Large intestine (tissue), 3 donors: Measurements from ENCODE around the gene PAX5. TPM values are rescaled to one million over a fixed set of nuclear protein-coding genes. Genes with fewer than 3 reads are reported as not detected.
"Not testable (repeated sequence)": the region's sequence is repeated elsewhere in the genome, so short reads cannot be mapped to it uniquely, and the experiment has no call there.

Experiments
- DNase-seq, 2 donors: peaks; one replicate each; pipeline versions ENCODE4 v3.0.0 to v3.0.0-alpha.2; 2013
- H3K27ac ChIP-seq: one replicate; pipeline ENCODE4 v1.5.1; 2013; ENCODE audit warnings: low read length
- H3K27me3 ChIP-seq: 2 replicates; pipeline ENCODE4 v1.6.1; 2013; ENCODE audit warnings: low read length; ENCODE audit not compliant: control insufficient read depth, insufficient read depth
- H3K36me3 ChIP-seq: 2 replicates; pipeline ENCODE4 v1.6.1; 2013; ENCODE audit warnings: low read length; ENCODE audit not compliant: control insufficient read depth, insufficient read depth
- H3K4me1 ChIP-seq: one replicate; pipeline ENCODE4 v1.6.1; 2013; ENCODE audit warnings: low read length; ENCODE audit not compliant: control insufficient read depth, insufficient read depth
- H3K4me3 ChIP-seq: one replicate; pipeline ENCODE4 v1.5.1; 2013; ENCODE audit warnings: low read length
- H3K9me3 ChIP-seq: one replicate; pipeline ENCODE4 v1.6.1; 2013; ENCODE audit warnings: mild to moderate bottlenecking, low read depth, low read length, moderate library complexity; ENCODE audit not compliant: control insufficient read depth
- WGBS: methylation state at CpG from one replicate; pipeline ENCODE4 v1.1.5; 2013; ENCODE audit warnings: low lambda C conversion rate; ENCODE audit not compliant: insufficient coverage; 5-methylcytosine and 5-hydroxymethylcytosine counted together
- polyA plus RNA-seq: library from polyadenylated mRNA; unstranded; fragments of 120-200 nt; gene quantifications from one replicate; pipeline ENCODE4 v1.2.1, GENCODE V29; 2013

Gene PAX5
- polyA plus RNA-seq, 1 donor, result 0.06 TPM

GRCh38 chr9:37060833-37061232 lies 26.8 kb upstream of the PAX5 start:
- Histone ChIP-seq H3K36me3 (no peaks in the 10 kb centered on the region), H3K4me1 (no peaks in the 10 kb centered on the region), H3K27me3 (peaks cover 28% of the 10 kb centered on the region), H3K9me3 (no peaks in the 10 kb centered on the region), H3K27ac (no peak overlapping the region), H3K4me3 (no peak overlapping the region)
- no peak for DNase-seq
- WGBS, result no CpG with 5 or more reads among the region's 4 CpGs

GRCh38 chr9:37056046-37056920 lies 22.2 kb upstream of the PAX5 start:
- no peak overlapping the region for H3K27ac ChIP-seq
- no peak overlapping the region for H3K4me3 ChIP-seq
- H3K36me3 ChIP-seq, result no peaks in the 10 kb centered on the region
- no peaks in the 10 kb centered on the region for H3K9me3 ChIP-seq
- DNase-seq, result no peak
- WGBS, result 86% methylated on average over 1 of the region's 2 CpGs
- H3K27me3 ChIP-seq, result peaks cover 46% of the 10 kb centered on the region
- H3K4me1 ChIP-seq, result no peaks in the 10 kb centered on the region

GRCh38 chr9:37054363-37054720 lies 20.3 kb upstream of the PAX5 start:
- not testable (repeated sequence) for H3K36me3 ChIP-seq, H3K27ac ChIP-seq, H3K9me3 ChIP-seq, DNase-seq, H3K4me1 ChIP-seq, H3K4me3 ChIP-seq
- no CpG with 5 or more reads among the region's 2 CpGs for WGBS
- H3K27me3 ChIP-seq, result peaks cover 54% of the 10 kb centered on the region

- no peak for DNase-seq
- WGBS, result 40% methylated on average over 1 of the region's 5 CpGs
- H3K9me3 ChIP-seq, result no peaks in the 10 kb centered on the region
- no peak overlapping the region for H3K4me3 ChIP-seq
- H3K27me3 ChIP-seq, result peaks cover 58% of the 10 kb centered on the region
- H3K4me1 ChIP-seq, result no peaks in the 10 kb centered on the region
- no peak overlapping the region for H3K27ac ChIP-seq
- H3K36me3 ChIP-seq, result no peaks in the 10 kb centered on the region
Measured at GRCh38 chr9:37053684-37054362, 19.8 kb upstream of the PAX5 start.

- Histone ChIP-seq H3K4me3 (no peak overlapping the region), H3K36me3 (no peaks in the 10 kb centered on the region), H3K27ac (no peak overlapping the region), H3K27me3 (peaks cover 68% of the 10 kb centered on the region), H3K4me1 (no peaks in the 10 kb centered on the region), H3K9me3 (no peaks in the 10 kb centered on the region)
- WGBS, result 100% methylated on average over 1 of the region's 7 CpGs
- DNase-seq, result no peak
Measured at GRCh38 chr9:37046683-37047082, 12.6 kb upstream of the PAX5 start.

- Histone ChIP-seq H3K4me3 (no peak overlapping the region), H3K9me3 (peaks cover 7% of the 10 kb centered on the region), H3K36me3 (no peaks in the 10 kb centered on the region), H3K27ac (no peak overlapping the region), H3K27me3 (peaks cover 90% of the 10 kb centered on the region), H3K4me1 (peaks cover 7% of the 10 kb centered on the region)
- no CpG with 5 or more reads among the region's 3 CpGs for WGBS
- DNase-seq, result no peak
Measured at GRCh38 chr9:37042421-37042820, 8.4 kb upstream of the PAX5 start.

GRCh38 chr9:37040508-37041127 lies 6.5 kb upstream of the PAX5 start:
- peaks cover 93% of the 10 kb centered on the region for H3K27me3 ChIP-seq
- no peak for DNase-seq

GRCh38 chr9:37038943-37039464 lies 4.9 kb upstream of the PAX5 start:
- Histone ChIP-seq H3K36me3 (no peaks in the 10 kb centered on the region), H3K4me3 (no peak overlapping the region), H3K27ac (no peak overlapping the region), H3K9me3 (peaks cover 22% of the 10 kb centered on the region), H3K27me3 (peaks cover 95% of the 10 kb centered on the region), H3K4me1 (peaks cover 21% of the 10 kb centered on the region)
- no peak for DNase-seq
- WGBS, result 31% methylated on average over 7 of the region's 14 CpGs

More at GRCh38 chr9:37040508-37041127, 6.5 kb upstream of the PAX5 start:
- Histone ChIP-seq H3K36me3 (no peaks in the 10 kb centered on the region), H3K4me3 (no peak overlapping the region), H3K9me3 (peaks cover 19% of the 10 kb centered on the region), H3K27ac (no peak overlapping the region), H3K4me1 (peaks cover 18% of the 10 kb centered on the region)
- no CpG with 5 or more reads among the region's 8 CpGs for whole genome bisulfite sequencing

GRCh38 chr9:37038302-37038942 lies 4.4 kb upstream of the PAX5 start:
- DNase-seq, result peak in 1 of 2 donors; percentile 19
- WGBS, result 18% methylated on average over 4 of the region's 14 CpGs

More at GRCh38 chr9:37038302-37038942, 4.4 kb upstream of the PAX5 start:
- Histone ChIP-seq H3K27me3 (peaks cover 97% of the 10 kb centered on the region), H3K4me3 (no peak overlapping the region), H3K9me3 (peaks cover 22% of the 10 kb centered on the region), H3K36me3 (no peaks in the 10 kb centered on the region), H3K27ac (no peak overlapping the region), H3K4me1 (peaks cover 21% of the 10 kb centered on the region)
